HG02970 (cell line): ENCODE results near the gene MED29.

Source experiments
- ATAC-seq: cut with Tn5 transposase; IDR thresholded peaks from one replicate; pipeline ENCODE4 v1.9.1; 2021; ENCODE audit warnings: mild to moderate bottlenecking, moderate library complexity, moderate number of reproducible peaks; ENCODE audit not compliant: unreplicated experiment, low FRiP score

Gene MED29, protein sequence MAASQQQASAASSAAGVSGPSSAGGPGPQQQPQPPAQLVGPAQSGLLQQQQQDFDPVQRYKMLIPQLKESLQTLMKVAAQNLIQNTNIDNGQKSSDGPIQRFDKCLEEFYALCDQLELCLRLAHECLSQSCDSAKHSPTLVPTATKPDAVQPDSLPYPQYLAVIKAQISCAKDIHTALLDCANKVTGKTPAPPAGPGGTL

DNA sequence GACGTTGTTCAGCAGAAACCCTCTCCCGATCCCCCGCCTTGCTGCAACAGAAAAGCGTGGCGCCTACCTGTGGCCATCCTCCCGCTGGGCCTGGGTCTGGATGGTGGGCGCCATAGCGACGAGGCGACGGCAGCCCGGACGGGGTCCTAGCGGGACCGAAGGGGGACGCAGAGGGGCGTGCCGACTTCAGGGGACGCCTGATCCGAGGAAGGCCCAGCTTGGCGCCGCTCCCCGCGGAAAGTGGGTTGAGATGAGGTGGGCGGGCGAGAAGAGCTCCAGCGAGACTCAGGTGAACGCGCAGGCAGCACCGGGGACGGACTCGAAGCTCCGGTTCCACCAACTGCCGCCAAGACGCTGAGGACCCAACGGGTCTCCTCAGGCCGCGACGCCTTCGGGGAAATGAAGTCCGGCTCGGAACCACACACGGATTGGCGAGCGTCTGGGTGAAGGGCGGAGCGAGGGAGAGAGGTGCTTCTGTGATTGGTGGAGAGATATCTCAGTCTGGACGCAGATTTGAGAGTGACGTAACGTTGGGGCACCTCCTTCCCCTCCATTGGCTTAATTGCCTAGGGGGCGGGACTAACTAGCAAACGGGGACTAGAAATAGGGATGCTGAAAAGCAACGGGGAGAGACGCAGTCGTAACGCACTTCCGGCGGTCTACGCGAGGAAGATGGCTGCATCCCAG lies at the start of gene MED29, which contains the start of gene PAF1:
Gene MED29, plus strand, starts transcription at position 628 of the 687 bp plus-strand sequence. Its CDS starts 45 bp downstream, at position 673.
Gene PAF1, minus strand, starts transcription at position 356 of the 687 bp plus-strand sequence. Its CDS starts 242 bp downstream, at position 114.
- peak; percentile 86 for ATAC-seq

DNA sequence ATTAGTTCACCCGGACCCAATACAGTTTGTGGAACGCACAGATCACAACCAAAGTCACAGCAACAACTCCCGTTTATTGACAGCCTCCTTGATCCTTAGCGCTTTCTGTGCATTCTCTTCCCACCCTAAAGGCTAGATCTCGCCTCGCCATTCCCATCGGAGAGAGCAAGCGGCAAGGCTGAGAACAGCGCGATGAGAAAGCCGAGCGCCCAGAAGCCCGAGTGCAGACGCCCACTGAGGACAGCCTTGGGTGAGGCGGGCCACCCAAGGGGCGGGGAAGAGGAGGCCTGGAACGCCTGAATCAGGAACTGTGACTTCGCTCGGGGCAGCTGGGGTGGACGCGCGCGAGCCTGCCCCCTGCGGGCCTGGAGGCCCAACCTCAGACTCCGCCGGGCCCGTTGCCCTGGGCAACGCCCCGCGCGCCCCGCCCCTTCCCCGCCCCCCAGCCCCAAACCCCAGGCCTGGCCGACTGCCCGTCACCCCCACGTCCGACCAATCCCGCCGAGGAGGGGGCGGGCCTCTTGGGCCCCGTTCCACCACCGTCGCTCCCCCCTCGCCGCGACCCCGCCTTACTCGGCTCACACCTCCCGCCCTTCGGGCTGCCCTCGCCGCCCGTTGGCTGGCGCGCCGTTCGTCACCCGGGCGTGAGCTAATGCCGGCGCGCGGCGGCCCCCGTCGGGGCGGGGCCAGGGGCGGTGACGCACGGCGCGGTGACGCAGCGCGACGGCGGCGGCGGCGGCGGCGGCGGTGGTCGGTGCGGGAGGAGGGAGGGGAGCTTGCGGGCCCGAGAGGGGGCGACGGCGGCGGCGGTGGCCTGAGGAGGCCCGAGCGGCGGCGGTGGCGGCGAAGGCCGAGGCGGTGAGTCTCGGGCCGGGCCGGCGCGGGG lies 49.2 kb upstream of the MED29 start, which contains the start of gene SAMD4B:
Gene SAMD4B, plus strand, starts transcription at position 703 of the 886 bp plus-strand sequence. CDS start 14,473 bp downstream, outside the sequence.
- ATAC-seq = peak; percentile 93

DNA sequence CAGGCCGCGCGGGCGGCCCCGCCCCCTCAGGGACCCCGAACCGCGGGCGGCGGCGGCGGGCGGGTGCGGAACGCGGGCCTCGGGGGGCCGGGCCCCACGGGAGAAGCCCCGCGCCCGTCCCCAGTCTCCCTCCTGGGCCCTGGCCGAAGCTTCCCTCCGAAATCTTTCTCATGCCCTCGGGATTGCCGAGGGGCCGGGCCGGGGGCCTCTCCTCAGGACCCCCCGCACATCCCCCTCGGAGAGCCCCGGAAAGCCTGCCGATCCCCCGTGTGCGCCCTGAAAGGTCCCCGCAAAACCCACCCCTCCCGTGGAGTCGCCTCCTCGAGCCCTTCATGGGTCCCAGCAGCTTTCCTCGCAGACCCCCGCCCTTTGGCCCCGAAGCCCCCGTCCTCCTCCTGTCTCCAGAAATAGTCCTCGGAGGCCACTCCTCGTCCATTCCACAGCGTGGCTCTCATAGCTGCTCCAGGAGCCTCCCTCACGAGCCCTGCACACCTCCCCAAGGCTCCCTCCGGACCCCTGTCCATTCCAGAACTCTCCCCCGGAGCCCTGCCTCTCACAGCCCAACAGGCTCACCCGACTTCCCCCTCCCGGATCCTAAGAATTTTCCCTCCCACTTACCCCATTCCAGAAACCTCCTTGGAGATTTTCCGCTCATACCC lies 48.4 kb upstream of the MED29 start:
- ATAC-seq = no peak

DNA sequence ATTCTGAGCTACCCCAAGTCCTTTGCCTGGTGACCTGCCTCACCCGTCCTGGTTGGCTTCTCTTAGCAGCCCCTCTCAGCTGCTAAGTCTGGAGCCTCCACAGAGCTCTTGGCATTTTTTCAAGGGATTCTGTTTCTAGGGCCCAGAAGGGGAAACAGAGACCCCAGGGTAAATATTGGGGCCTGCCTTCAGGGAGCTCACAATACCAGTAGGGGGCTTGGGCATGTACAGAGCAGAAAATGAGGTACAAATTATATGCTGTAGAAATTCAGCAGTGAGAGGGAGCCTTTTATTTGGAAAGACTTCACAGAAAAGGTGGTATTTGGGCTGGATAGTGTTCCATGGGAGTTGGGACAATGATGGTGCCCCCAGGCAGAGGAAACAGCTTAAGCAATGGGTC lies 45.2 kb upstream of the MED29 start:
- no peak for ATAC-seq

DNA sequence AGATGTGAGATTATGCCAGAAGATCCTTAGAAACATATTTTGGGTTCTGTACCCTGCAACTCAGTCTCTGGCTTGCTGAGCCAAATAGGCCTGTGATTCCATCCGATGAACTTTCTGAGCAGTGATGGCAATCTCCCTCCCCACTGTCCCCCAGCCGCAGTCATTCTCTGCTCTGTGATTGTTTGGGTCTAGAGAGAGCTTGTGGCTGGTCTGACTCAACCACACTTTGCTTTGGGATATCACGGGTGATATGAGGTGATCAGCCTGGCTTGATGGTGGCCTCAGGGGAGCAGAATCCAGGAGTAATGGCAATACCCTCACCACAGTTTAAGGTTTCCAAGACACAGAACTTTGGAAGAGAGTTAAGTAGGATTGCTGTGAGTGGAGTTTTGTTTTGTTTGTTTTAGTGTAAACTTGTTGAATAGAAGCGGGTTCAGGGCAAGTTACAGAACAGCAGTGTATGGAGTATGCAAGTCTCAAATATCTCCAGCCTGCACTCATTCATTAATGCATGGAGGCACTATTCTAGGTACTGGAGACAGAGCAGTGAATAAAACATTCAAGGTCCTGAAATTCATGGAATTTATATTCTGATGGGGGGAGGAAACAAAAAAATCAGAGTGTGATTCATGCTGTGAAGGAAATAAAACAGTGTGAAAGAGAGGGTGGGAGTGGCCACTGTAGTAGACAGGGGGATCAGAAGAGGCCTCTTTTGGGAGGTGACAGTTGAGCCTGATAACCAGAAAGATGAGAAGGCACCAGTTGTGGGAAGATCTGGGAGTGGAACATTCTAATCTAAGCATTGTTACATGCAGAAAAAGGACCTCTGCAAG lies 43.6 kb upstream of the MED29 start:
- ATAC-seq = no peak

DNA sequence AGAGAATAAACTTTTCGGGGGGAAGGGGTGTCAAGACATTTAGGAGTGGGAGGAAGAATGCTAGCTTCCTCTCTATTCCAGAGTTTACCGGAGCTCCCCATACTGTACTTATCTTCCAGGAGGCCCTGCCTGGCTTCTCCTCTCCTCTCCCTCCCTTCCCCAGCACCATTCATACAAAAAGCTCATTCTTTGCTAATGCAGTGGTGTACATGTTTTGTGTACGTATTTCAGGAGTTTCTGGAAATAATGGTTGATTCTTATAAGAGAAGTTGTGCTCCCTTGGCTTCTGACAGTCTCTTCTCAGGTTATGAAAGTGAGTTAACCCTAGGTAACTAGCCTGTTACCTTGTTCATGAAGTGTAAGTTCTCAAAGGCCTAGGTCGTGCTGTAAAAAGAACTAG lies 41.9 kb upstream of the MED29 start:
- ATAC-seq = no peak

DNA sequence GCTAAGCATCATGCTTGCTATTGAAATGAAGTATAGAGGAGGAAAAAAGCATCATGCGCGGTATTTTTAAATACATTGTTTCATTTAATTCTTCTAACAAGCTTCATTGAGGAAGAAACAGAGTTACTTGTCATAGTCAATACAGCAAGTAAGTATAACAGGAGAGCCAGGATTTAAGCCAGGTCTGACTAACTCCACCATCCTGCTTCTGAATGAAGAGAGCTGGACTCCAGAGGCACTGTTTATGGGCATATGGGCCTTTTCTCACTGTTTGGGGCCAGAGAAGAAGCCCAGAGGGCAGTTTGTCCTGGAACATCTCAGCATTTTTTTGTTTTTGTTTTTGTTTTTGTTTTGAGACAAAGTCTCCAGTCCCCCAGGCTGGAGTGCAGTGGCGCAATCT lies 41.0 kb upstream of the MED29 start:
- ATAC-seq = no peak

DNA sequence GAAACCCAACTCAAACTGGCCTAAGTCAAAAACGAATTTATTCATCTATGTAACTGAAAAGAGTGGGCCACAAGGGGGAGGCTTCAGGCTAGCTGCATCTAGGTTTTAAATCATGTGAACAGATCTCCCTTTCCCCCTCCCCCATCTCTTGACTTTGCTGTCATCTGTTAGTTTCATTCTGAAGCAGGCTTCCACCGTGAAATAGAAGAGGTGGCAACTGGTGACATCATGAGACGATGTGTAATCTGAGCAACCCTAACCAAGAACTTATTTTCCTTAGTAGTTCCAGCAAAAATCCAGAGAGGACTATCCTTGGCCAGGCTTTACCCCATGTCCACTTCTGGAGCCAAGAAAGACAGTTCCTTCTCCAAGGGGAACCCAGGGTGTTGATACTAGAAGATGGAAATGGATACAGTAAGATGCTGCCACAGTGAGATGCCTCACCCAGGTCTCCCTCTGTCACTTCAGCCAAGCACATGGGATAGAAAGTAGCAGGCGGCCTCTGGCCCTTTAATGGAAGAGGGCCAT lies 39.6 kb upstream of the MED29 start:
- peak; percentile 49 for ATAC-seq

DNA sequence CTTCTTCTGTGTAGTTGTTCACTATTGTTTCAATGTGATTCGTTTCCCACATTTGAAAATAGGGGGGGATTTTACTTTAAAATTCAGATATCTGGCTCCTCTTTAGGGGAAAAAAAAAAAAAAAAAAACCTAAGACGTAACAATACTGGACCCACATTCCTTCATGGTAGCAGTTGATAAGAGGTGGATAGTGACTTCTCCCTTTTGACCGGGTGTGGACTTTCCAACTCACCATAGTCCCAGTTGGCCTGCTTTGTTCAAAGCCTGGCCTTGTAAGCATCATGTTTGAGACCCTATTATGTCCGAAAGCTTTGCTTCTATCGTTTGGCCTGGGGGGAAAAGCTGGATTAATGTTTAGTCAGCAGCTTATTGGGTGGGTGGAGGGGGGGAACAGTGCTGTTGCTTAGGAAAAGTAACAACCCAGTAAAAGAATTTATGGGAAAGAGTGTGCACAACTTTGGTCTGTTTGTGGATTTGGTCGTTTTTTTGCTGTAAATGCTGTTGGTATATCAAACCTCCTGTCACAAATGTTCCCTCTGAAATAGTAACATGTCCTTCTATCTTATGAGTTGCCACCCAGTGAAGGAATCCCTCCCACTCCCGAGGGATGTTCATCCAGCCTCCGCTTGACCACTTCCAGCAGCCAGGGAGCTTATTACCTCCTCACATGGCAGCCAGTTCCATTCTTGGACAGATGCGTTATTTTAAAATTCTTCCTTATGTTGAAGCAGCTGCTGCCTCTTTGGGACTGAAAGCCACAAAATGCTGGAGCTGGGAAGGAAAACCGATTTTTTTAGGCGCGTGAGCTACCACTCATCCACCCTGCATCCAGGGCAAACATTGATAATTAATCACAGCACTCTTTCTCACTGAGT lies 38.6 kb upstream of the MED29 start:
- ATAC-seq = no peak

DNA sequence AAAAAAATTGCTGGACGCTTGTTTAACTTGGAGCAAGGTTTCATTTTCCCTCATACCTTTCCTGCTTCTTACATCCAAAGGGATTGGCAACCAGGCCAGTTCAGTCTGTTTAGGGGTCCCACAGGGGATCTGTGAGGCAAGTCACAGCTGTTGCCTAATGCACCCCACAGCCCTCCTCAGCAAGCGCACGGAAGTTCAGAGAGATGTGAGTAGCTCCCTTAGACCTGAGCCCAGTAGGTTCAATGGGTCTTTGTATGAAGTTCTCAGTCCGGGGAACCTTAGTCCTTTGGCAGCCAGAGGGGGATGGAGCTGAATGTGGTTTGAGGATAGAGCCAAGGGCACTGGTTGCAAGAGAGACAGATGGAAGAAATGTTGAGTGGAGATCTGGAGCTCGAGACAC lies 35.9 kb upstream of the MED29 start:
- no peak for ATAC-seq

DNA sequence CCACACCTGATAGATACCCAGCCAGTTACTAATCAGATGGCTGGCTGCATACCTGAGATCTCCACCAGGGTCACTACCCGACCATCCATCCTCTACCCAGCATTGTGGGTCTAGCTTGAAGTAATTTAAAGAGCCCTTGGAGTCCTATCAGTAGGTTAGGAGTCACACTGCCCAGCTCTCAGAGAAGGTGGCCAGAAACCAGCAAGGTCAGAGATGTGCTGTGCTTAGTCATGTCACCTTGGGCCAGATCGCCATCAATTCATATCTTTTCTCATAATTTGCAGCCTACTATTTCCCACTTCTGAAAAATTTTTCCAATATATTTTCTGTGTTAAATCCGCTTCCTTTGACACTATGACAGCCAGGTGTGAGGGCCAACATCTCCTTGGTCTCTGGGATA lies 35.1 kb upstream of the MED29 start:
- ATAC-seq = no peak

DNA sequence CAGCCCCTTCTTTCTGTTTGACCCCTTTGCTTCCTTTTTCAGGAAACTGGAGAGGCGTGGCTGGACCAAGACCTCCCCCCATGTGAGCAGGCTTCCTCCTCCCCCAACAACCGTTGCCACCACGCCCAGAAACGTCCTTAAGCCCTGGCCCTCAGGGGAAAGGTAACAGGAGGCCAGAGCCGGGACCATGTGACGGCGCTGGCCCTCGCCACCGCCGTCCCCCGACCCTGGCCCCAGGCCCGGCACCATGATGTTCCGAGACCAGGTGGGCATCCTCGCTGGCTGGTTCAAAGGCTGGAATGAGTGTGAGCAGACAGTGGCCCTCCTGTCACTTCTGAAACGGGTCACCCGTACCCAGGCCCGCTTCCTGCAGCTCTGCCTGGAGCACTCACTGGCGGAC lies 34.5 kb upstream of the MED29 start:
- ATAC-seq = no peak

DNA sequence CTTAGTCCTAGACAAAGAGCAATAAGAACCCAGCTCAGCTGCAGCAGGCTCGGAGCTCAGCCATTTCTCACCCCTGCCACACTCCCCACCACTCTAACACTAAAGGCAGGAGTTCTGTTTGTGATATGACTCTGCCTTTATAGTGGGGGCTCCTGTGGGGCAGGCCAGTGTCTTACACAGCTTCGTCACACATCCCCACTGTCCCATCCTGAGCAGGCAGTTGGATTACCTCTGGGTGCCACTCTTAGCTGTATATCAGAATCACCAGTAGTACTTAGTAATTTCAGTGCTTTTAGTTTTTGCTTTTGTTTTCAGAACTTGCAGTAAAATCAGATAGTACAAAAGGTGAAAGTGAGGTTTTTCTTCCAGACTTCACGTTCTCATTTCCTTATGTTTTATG lies 32.2 kb upstream of the MED29 start:
- no peak for ATAC-seq

DNA sequence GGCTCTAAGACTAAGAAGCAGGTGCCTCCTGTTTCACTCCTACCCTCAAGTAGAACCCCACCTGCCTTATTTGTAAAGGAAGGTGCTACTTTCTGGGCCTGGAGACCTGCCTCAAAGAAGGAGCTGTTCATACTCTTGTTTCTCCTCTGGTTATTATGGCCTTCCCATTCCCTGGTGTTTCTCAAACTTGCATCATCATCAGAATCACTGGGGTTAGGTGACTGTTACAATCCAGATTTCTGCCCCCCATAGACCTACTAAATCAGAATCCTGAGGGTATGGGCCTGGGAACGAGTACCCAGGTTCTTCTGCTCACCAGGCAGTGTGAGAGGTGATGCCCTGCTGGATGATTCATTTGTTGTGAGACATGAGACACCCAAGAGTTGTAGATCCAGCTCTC lies 30.6 kb upstream of the MED29 start:
- no peak for ATAC-seq

DNA sequence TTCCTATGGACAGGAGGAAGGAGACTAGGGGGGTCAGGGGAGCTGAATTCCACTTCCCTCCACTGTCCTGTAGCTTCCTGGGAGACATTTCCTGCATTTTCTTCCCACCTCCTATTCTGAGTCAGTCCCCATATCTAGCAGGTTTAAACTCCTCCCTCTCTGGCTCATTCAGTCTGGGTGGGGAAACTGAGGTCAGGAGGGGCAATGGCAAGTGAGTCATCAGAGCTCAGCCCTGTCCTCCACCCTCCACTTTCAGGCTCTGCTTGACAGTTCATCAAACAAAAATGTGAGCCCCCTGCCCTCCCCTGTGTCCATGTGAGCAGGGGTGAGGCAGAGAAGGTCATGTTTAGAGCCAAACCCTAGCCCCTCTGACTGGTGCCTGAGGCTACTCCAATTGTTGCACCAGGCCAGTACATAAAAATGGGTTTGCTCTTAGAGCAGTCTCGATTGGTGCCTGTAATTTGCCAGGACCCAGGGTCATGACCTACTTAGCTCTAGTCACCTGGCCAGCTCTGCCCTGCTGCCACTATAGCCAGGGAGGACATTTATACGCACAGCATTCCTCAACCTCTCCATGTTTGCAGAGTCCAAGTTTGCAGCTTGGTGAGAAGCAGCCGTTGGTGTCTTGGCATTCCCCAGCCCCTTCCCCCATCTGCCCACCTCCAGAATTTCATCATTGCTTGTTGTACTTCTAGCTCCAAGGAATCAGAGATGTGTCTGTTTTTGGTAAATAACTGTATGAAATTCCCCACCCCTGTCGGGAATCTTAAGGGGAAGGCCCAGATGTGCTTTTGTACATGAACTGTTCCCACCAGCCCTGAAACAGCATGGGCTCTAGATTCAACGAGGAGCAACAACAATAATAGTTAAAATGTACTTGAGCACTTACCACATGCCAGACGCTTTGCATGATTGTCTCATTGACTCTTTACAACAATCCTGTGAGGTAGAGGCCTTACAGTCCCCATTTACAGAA lies 28.2 kb upstream of the MED29 start:
- no peak for ATAC-seq

DNA sequence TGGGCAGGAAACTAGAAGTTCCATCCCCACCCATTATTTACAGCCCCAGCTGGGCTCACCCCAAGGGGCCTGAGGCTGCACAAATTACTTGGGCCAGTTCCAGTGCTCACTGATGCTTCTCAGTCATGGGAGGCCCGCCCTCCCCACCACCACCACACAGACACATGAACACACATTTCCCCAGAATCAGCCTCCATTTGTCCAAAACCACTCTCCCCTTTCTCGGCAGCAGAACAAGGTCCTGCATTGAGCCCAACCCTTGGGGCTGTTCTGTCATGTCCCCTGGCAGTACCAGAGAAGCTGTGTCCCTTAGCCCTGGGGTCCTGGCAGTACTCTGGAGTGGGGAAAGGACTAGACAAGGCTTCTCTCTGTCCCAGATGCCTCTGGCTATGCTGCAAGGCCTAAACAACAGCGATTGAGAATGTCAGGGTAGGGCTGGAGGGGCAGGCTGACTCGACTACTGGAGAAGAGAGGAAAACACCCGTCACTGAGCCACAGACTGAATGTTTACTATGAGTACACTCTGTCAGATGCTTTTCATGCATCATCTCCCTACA lies 27.2 kb upstream of the MED29 start:
- no peak for ATAC-seq

DNA sequence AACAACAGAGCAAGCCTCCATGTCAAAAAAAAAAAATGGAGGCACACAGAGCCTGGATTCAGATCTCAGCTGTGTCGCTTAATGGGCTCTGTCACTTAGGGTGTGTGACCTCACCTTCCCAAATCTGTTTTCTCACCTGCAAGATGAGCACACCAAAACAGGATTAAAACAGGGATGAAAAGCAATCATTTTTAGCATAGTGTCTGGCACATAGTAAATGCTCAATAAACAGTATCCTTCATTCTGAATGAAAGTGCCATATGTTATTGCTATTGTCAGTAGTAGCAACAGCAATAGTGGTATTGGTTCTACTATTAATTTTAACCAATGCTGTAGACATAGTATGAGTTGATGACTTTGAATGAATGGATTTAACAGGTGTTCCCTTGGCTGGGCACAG lies 25.6 kb upstream of the MED29 start:
- ATAC-seq = no peak
